ENCODE data around the gene C2orf49.

The C2orf49 gene

GRCh38 chr2:105328281-105329196 is 8.8 kb upstream of the C2orf49 start:
- peak overlapping the region; percentile 98 for H3K27ac ChIP-seq
- peak overlapping the region; percentile 76 for H3K4me3 ChIP-seq
- no peak for TF ChIP-seq Cebpa-rat (IDR thresholded peaks at IDR 0.05)
- no peaks in the 10 kb centered on the region for H3K9me3 ChIP-seq
- no peaks in the 10 kb centered on the region for H3K27me3 ChIP-seq
- peak overlapping the region; percentile 93 for H3K9ac ChIP-seq
- peak overlapping the region; percentile 96 for H3K4me2 ChIP-seq
- peaks cover 51% of the 10 kb centered on the region for H3K4me1 ChIP-seq
- peaks cover 46% of the 10 kb centered on the region for H4K20me1 ChIP-seq
- H3K36me3 ChIP-seq, result peaks cover 18% of the 10 kb centered on the region

- Histone ChIP-seq H3K4me1 (peaks cover 45% of the 10 kb centered on the region), H3K4me3 (peak overlapping the region; percentile 76), H3K4me2 (peak overlapping the region; percentile 96), H3K27ac (peak overlapping the region; percentile 98), H4K20me1 (peaks cover 40% of the 10 kb centered on the region), H3K9me3 (no peaks in the 10 kb centered on the region), H3K9ac (peak overlapping the region; percentile 93), H3K36me3 (peaks cover 23% of the 10 kb centered on the region), H3K27me3 (no peaks in the 10 kb centered on the region)
- no peak for TF ChIP-seq Cebpa-rat (IDR thresholded peaks at IDR 0.05)
These were observed 8.2 kb upstream of the C2orf49 start for GRCh38 chr2:105329197-105329554.

DNA sequence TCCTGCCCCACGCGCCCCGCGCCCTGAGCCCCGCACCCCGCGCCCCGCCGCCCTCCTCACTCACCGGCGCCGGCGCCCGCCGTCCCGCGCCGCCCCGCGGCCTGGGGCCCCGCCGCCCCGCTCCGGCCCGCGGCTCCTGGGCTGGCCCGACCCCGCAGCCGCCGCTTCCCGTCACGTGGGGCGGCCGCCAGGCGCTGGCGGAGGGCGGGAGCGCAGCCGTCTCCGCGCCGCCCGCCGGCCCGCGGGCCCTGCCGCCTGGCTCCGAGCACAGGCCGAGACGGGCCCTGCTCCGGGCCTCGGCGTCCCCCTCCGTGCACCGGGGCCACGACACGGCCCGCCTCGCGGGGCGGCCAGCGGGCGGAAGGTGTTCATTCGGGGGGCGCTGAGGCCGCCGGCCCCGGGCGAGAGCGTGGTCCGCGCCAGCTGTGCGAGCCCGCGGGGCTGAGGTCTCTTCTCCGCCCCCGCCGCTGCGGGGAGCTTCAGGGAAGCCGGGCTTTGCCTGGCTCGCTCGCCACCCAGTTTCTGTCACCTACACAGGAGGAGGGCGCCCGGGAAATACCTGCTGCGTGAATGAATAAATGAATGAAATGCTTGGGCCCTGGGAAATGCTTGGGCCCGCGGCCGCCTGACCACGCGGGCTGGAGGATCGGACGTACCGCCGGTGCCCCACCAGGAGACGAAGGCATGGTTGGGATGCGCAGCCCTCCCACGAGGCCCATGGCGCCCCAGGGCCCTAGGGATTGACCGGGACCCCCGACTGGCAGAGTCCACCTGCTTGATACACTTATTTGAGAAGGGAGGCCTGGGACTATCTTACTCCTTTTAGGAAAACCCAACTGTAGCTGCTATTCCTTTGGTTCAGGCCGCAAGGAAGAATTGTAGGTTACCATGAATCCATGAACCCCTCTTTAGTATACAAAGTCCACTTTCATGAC is 7.5 kb upstream of the C2orf49 start, which contains the start of gene TGFBRAP1:
Gene TGFBRAP1 (minus strand): TSS at position 175 of the 935 bp plus-strand sequence. CDS start 21,434 bp downstream, outside the sequence.
- Histone ChIP-seq H3K27me3 (no peaks in the 10 kb centered on the region), H3K4me3 (peak within 1 kb of the TSS; percentile 76), H3K36me3 (peaks cover 27% of the 10 kb centered on the region), H3K4me2 (peak within 1 kb of the TSS; percentile 96), H3K9ac (peak within 1 kb of the TSS; percentile 93), H3K27ac (peak within 1 kb of the TSS; percentile 98), H3K4me1 (peaks cover 38% of the 10 kb centered on the region), H3K9me3 (no peaks in the 10 kb centered on the region), H4K20me1 (peaks cover 33% of the 10 kb centered on the region)
- TF ChIP-seq Cebpa-rat (IDR thresholded peaks at IDR 0.05), result no peak

- no peaks in the 10 kb centered on the region for H3K9me3 ChIP-seq
- peaks cover 29% of the 10 kb centered on the region for H3K4me1 ChIP-seq
- no peak for TF ChIP-seq Cebpa-rat (IDR thresholded peaks at IDR 0.05)
- no peaks in the 10 kb centered on the region for H3K27me3 ChIP-seq
- H4K20me1 ChIP-seq, result peaks cover 23% of the 10 kb centered on the region
- peaks cover 17% of the 10 kb centered on the region for H3K36me3 ChIP-seq
- no peak overlapping the region for H3K9ac ChIP-seq
- no peak overlapping the region for H3K4me3 ChIP-seq
- no peak overlapping the region for H3K27ac ChIP-seq
- peak overlapping the region; percentile 92 for H3K4me2 ChIP-seq
These were observed 6.5 kb upstream of the C2orf49 start for GRCh38 chr2:105330681-105331375.

GRCh38 chr2:105334211-105334610 is 3.1 kb upstream of the C2orf49 start:
- no peak for TF ChIP-seq Cebpa-rat (IDR thresholded peaks at IDR 0.05)
- Histone ChIP-seq H3K9me3 (no peaks in the 10 kb centered on the region), H4K20me1 (peaks cover 15% of the 10 kb centered on the region; the same call in 1 of the 2 replicates), H3K9ac (no peak overlapping the region), H3K4me3 (no peak overlapping the region), H3K27ac (no peak overlapping the region), H3K36me3 (peaks cover 14% of the 10 kb centered on the region), H3K4me1 (peaks cover 32% of the 10 kb centered on the region), H3K27me3 (no peaks in the 10 kb centered on the region), H3K4me2 (no peak overlapping the region)

- no peak for TF ChIP-seq Cebpa-rat (IDR thresholded peaks at IDR 0.05)
- peaks cover 24% of the 10 kb centered on the region for H3K36me3 ChIP-seq
- no peak overlapping the region for H3K27ac ChIP-seq
- H4K20me1 ChIP-seq, result peaks cover 25% of the 10 kb centered on the region; the same call in 1 of the 2 replicates
- peaks cover 28% of the 10 kb centered on the region for H3K4me1 ChIP-seq
- no peak overlapping the region for H3K9ac ChIP-seq
- H3K9me3 ChIP-seq, result no peaks in the 10 kb centered on the region
- no peaks in the 10 kb centered on the region for H3K27me3 ChIP-seq
- H3K4me2 ChIP-seq, result no peak overlapping the region
- H3K4me3 ChIP-seq, result no peak overlapping the region
These were observed 1.9 kb upstream of the C2orf49 start for GRCh38 chr2:105335469-105335868.

DNA sequence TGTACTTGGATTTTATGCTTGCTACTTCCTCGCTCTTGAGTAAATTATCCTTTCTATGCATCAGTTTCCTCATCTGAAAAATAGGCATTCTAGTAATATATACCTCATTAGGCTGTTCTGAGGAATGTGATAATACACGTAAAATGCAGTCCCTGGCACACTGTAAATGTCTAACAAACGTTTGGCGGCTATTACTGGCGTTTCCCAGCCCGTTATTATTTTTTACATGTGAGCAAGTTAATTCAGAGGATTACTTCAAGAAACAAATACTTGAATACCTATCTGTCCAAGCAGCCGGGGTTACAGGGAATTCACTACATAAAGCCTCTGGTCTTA is 586 bp upstream of the C2orf49 start:
- peak overlapping the region; percentile 94 for H3K9ac ChIP-seq
- H4K20me1 ChIP-seq, result peaks cover 37% of the 10 kb centered on the region; the same call in 1 of the 2 replicates
- peak overlapping the region; percentile 96 for H3K4me3 ChIP-seq
- TF ChIP-seq Cebpa-rat (IDR thresholded peaks at IDR 0.05), result no peak
- no peaks in the 10 kb centered on the region for H3K27me3 ChIP-seq
- H3K9me3 ChIP-seq, result no peaks in the 10 kb centered on the region
- peaks cover 24% of the 10 kb centered on the region for H3K4me1 ChIP-seq
- peak overlapping the region; percentile 91 for H3K4me2 ChIP-seq
- H3K27ac ChIP-seq, result peak overlapping the region; percentile 94
- H3K36me3 ChIP-seq, result peaks cover 37% of the 10 kb centered on the region

DNA sequence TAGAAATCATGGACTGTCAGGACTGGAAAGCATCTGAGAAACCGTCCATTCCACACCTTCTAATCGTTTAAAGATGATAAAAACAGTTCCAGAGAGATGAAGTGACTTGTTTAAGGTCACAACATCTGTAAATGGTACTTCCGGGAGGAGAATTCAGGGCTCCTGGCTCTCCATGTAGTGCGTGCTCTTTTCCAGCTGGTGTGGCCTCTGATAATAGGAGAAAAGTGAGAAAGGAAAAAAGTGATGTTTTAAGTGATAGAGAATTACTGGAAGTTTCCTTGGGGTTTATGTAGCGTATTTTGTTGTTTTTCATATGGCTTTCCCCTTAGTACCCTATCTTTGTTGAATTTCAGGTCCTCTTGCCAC is 663 bp downstream of the C2orf49 start:
- Histone ChIP-seq H3K9me3 (no peaks in the 10 kb centered on the region), H3K4me2 (peak overlapping the region; percentile 89), H3K27ac (peak overlapping the region; percentile 73), H3K4me3 (peak overlapping the region; percentile 96), H4K20me1 (peaks cover 49% of the 10 kb centered on the region; the same call in 1 of the 2 replicates), H3K36me3 (peaks cover 49% of the 10 kb centered on the region), H3K9ac (peak overlapping the region; percentile 94), H3K4me1 (peaks cover 24% of the 10 kb centered on the region), H3K27me3 (no peaks in the 10 kb centered on the region)
- TF ChIP-seq Cebpa-rat (IDR thresholded peaks at IDR 0.05), result no peak

DNA sequence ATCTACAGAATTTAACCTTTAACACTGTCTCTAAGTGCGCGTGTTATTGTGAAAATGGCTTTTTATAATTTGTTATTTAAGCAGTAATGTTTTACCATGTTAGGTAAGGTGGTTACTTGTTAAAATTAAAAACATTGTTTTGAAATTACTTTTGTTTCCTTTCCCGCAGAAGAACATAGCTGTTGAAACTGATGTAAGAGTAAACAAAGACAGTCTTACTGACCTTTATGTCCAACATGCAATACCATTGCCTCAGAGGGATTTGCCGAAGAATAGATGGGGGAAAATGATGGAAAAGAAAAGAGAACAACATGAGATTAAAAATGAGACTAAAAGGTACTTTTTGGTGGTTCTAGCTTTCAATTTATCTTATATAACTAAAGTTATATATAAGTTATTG is 2.1 kb downstream of the C2orf49 start:
- Histone ChIP-seq H3K9me3 (no peaks in the 10 kb centered on the region), H3K9ac (no peak overlapping the region; the same call in 1 of the 2 replicates)

More for the DNA sequence above, 2.1 kb downstream of the C2orf49 start:
- TF ChIP-seq Cebpa-rat (IDR thresholded peaks at IDR 0.05), result no peak
- Histone ChIP-seq H3K27me3 (no peaks in the 10 kb centered on the region), H3K4me1 (peaks cover 24% of the 10 kb centered on the region), H3K36me3 (peaks cover 55% of the 10 kb centered on the region), H4K20me1 (peaks cover 58% of the 10 kb centered on the region), H3K4me2 (peak overlapping the region; percentile 89), H3K4me3 (no peak overlapping the region), H3K27ac (no peak overlapping the region)

Data from BLaER1 (cell line).